Stimulated activated naive B cell treated with anti-CD40 and anti-IgM and Interleukin-4, amounts not matched to agents 10 μg/mL and 1 μg/mL and 100 μg/mL, for 72 hours (primary cell): ENCODE results near the gene PPME1.

Experiments used
- ATAC-seq, 2 donors: fragments of 150-1000 bp; cut with Tn5 transposase; replicated peaks; 2 replicates each; pipeline ENCODE4 v1.10.0; 2021; ENCODE audit warnings: moderate library complexity in 1 of 2
- DNase-seq: peaks from one replicate; pipeline ENCODE4 v3.0.0; 2021
- H3K27ac Mint-ChIP-seq: one replicate; pipeline ENCODE4 v1.8.0; 2022; ENCODE audit warnings: mild to moderate bottlenecking, mixed read lengths
- H3K27me3 Mint-ChIP-seq, 2 donors: one replicate each; pipeline ENCODE4 v1.8.0; 2022; ENCODE audit warnings: mixed read lengths in 2 of 2
- H3K36me3 Mint-ChIP-seq, 2 donors: one replicate each; pipeline ENCODE4 v1.8.0; 2022; ENCODE audit warnings: mixed read lengths in 2 of 2, mild to moderate bottlenecking in 1 of 2
- H3K4me1 Mint-ChIP-seq, 2 donors: one replicate each; pipeline ENCODE4 v1.8.0; 2022; ENCODE audit warnings: mixed read lengths in 2 of 2, mild to moderate bottlenecking in 1 of 2
- H3K4me3 Mint-ChIP-seq, 2 donors: one replicate each; pipeline ENCODE4 v1.8.0; 2022; ENCODE audit warnings: mild to moderate bottlenecking in 2 of 2, mixed read lengths in 2 of 2, moderate library complexity in 1 of 2
- H3K9me3 Mint-ChIP-seq, 2 donors: one replicate each; pipeline ENCODE4 v1.8.0; 2022; ENCODE audit warnings: mixed read lengths in 2 of 2, mild to moderate bottlenecking in 1 of 2

PPME1 gene

GRCh38 chr11:74267014-74267413 is 95.9 kb downstream of the PPME1 start:
- no peaks in the 10 kb centered on the region for H3K9me3 Mint-ChIP-seq
- no peak overlapping the region for H3K4me3 Mint-ChIP-seq
- DNase-seq: no peak
- no peak for ATAC-seq
- H3K27ac Mint-ChIP-seq: no peak overlapping the region
- no peaks in the 10 kb centered on the region for H3K36me3 Mint-ChIP-seq
- peaks cover 10 to 20% of the 10 kb centered on the region in 2 donors for H3K27me3 Mint-ChIP-seq
- no peaks in the 10 kb centered on the region for H3K4me1 Mint-ChIP-seq

DNA sequence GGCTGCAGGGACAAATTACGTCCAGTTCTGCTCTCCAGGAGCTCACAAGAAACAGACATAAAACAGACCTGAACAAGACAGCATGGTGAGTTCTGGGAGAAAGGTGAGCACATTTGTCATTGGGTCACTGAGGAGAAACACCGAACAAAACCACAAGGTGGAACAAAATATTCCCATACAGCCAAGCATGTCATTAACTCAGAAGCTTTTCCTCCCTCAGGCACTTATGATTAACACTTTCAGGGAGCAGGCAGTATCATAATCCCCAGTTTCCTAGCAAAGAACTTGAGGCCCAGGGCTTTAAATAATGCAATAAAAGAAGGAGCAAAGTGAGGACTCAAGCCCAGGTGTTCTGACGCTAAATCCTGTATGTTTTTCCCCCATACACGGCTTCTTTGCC is 97.4 kb downstream of the PPME1 start:
- Mint-ChIP-seq H3K27me3 (peaks cover 0 to 19% of the 10 kb centered on the region in 2 donors), H3K4me1 (no peaks in the 10 kb centered on the region), H3K4me3 (no peak overlapping the region), H3K9me3 (no peaks in the 10 kb centered on the region), H3K36me3 (no peaks in the 10 kb centered on the region), H3K27ac (no peak overlapping the region)
- DNase-seq: no peak
- no peak for ATAC-seq

DNA sequence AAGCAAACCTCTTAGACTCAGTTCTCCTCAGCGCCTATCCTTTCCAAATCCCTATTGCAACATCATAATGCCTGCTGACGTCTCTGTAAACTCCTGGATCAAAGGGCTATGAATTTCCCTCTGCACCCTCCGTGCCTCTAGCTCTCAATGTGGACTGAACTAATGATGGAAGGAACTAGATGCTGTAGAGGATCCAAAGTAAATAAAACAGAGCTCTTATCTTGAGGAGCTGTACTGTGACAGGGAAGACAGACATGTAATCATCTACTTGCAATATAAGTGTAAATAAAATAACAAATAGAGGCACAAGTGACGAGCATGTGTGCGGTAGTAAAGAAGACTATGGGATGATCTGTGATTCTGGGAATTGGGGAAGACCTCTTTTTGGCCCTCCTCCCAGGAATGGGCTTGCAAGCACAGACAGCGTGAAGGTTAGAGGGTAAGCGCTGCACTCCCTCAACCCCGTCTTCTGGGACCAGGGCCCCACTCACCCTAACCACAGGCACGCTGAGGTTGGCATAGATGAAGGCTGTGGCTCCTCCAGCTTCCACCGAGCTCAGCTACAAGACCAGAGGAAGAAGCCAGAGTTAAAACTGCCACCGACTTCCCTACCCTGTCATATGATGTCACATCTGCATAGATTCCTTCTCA is 98.2 kb downstream of the PPME1 start:
- ATAC-seq (no peak), DNase-seq (no peak)
- Mint-ChIP-seq H3K27ac (no peak overlapping the region), H3K4me1 (no peaks in the 10 kb centered on the region), H3K36me3 (no peaks in the 10 kb centered on the region), H3K27me3 (peaks cover 0 to 19% of the 10 kb centered on the region in 2 donors), H3K4me3 (no peak overlapping the region), H3K9me3 (no peaks in the 10 kb centered on the region)

- H3K27ac Mint-ChIP-seq: no peak overlapping the region
- ATAC-seq: no peak
- no peaks in the 10 kb centered on the region for H3K36me3 Mint-ChIP-seq
- DNase-seq: no peak
- H3K4me3 Mint-ChIP-seq: no peak overlapping the region
- peaks cover 6 to 29% of the 10 kb centered on the region in 2 donors for H3K27me3 Mint-ChIP-seq
- no peaks in the 10 kb centered on the region for H3K9me3 Mint-ChIP-seq
- H3K4me1 Mint-ChIP-seq: no peaks in the 10 kb centered on the region
These were observed 101.2 kb downstream of the PPME1 start for GRCh38 chr11:74272276-74272675.

DNA sequence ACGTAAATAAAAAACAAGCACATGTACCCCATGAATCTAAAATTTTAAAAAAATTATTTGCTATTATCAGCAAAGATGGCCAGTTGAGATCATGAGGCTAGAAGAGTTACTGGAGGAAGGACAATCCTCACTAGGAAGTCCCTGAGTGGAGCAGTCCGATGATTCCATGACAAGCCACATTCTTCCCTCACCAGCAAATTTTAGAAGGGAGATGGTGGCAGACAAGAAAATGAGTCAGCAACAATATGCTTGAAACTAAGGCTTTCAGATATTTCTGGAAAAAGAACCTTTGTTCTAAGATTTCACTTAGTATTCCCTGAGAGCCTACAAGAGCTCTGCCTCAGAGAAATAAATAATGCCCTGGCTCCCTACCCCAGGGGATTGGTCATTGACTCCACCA is 105.5 kb downstream of the PPME1 start:
- H3K36me3 Mint-ChIP-seq: no peaks in the 10 kb centered on the region
- H3K27ac Mint-ChIP-seq: no peak overlapping the region
- no peak for ATAC-seq
- H3K4me3 Mint-ChIP-seq: no peak overlapping the region
- no peak for DNase-seq
- no peaks in the 10 kb centered on the region for H3K4me1 Mint-ChIP-seq
- peaks cover 14 to 27% of the 10 kb centered on the region in 2 donors for H3K27me3 Mint-ChIP-seq
- no peaks in the 10 kb centered on the region for H3K9me3 Mint-ChIP-seq

DNA sequence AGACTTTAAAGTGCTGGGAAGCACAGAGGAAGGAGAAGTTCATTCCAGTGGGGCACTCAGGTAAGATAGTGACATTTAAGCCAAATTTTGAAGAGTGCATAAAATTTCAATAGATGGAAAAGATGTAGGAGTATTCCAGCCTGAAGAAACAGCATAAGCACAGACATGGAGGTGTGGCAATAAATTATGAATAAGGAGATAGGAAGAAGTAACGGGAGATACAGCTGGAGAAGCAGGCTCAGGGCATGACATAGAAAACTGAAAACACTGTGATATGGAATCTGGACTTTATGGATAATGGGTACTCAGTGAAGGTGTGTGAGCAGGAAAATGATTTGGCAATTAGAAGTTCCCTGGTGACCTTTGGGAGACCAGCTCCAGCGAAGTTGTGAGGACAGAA is 107.0 kb downstream of the PPME1 start:
- Mint-ChIP-seq H3K36me3 (no peaks in the 10 kb centered on the region), H3K9me3 (no peaks in the 10 kb centered on the region), H3K4me3 (no peak overlapping the region), H3K27me3 (peaks cover 14 to 21% of the 10 kb centered on the region in 2 donors), H3K4me1 (no peaks in the 10 kb centered on the region), H3K27ac (no peak overlapping the region)
- ATAC-seq (no peak), DNase-seq (no peak)

DNA sequence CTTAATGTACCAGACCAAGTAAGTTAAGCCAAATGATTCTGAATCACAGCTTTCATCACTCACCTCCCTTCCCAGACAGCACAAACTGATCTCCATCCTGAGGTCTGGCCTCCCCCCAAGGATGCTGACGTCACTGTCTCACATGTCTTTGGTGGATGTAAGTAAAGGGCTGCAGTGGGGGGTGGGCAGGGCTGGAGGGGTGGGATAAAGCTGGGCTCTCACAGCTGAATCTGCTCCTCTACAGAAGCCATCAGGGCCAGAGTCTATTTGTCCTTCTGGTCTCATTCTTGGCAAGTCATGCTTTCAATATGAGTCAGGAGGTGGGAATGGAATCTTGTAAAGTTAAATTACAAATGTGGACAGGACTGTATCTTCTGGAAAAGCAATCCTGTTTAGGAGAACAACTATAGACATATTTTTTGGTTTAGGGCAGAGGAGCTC is 107.7 kb downstream of the PPME1 start:
- Mint-ChIP-seq H3K9me3 (no peaks in the 10 kb centered on the region), H3K27ac (no peak overlapping the region), H3K36me3 (no peaks in the 10 kb centered on the region), H3K4me1 (no peaks in the 10 kb centered on the region), H3K4me3 (no peak overlapping the region), H3K27me3 (peaks cover 14 to 20% of the 10 kb centered on the region in 2 donors)
- no peak for ATAC-seq
- DNase-seq: no peak

DNA sequence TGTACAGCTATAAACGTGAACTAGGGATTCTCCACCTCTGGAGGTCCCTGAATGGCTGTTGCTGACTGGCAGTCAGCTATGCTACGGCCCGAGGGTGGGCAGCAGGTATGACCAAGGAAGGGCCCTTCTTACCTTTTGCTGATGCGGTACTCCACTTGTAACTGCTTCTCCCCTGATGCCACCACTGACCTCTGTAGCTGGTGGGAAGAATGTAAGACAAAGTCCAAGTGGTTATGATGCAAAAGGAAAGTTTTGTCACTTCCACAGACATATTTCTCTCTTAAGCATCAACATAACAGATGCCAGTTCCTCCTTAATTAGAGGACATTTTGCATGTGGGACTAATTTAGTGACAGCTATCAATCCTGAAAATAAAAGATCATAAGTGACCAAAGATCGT is 108.2 kb downstream of the PPME1 start:
- ATAC-seq (no peak), DNase-seq (no peak)
- Mint-ChIP-seq H3K9me3 (no peaks in the 10 kb centered on the region), H3K27me3 (peaks cover 14 to 20% of the 10 kb centered on the region in 2 donors), H3K27ac (no peak overlapping the region), H3K36me3 (no peaks in the 10 kb centered on the region), H3K4me3 (no peak overlapping the region), H3K4me1 (no peaks in the 10 kb centered on the region)

GRCh38 chr11:74280494-74280893 is 109.4 kb downstream of the PPME1 start:
- Mint-ChIP-seq H3K27me3 (peaks cover 15 to 20% of the 10 kb centered on the region in 2 donors), H3K27ac (no peak overlapping the region), H3K4me1 (no peaks in the 10 kb centered on the region), H3K36me3 (no peaks in the 10 kb centered on the region), H3K4me3 (no peak overlapping the region), H3K9me3 (no peaks in the 10 kb centered on the region)
- DNase-seq (no peak), ATAC-seq (no peak)

DNA sequence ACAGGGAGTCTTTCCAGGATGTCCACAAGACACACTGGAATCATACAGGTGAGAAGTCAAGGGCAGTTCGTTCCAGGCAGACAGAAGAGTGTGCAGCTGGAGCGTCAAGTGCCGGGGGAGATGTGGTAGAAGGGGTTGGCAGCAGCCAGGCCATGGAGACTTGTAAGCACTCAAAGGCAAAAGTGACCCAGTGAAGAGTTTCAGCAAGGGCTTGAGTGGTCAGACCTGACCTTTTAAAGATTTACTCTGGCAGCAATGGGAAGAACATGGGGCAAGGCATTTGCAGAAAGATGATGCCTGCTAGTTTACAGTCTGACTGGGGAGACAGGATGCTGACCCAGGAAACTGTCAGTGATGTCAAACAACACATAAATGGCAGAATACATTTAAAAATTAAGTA is 111.3 kb downstream of the PPME1 start:
- Mint-ChIP-seq H3K27ac (no peak overlapping the region), H3K4me3 (no peak overlapping the region), H3K4me1 (no peaks in the 10 kb centered on the region), H3K27me3 (peaks cover 13 to 22% of the 10 kb centered on the region in 2 donors), H3K36me3 (no peaks in the 10 kb centered on the region), H3K9me3 (no peaks in the 10 kb centered on the region)
- ATAC-seq (no peak), DNase-seq (no peak)

GRCh38 chr11:74282914-74283371 is 111.9 kb downstream of the PPME1 start:
- H3K4me3 Mint-ChIP-seq: no peak overlapping the region
- H3K27ac Mint-ChIP-seq: no peak overlapping the region
- H3K4me1 Mint-ChIP-seq: no peaks in the 10 kb centered on the region
- no peaks in the 10 kb centered on the region for H3K9me3 Mint-ChIP-seq
- no peaks in the 10 kb centered on the region for H3K36me3 Mint-ChIP-seq
- DNase-seq (no peak), ATAC-seq (no peak)
- H3K27me3 Mint-ChIP-seq: peaks cover 8 to 20% of the 10 kb centered on the region in 2 donors

DNA sequence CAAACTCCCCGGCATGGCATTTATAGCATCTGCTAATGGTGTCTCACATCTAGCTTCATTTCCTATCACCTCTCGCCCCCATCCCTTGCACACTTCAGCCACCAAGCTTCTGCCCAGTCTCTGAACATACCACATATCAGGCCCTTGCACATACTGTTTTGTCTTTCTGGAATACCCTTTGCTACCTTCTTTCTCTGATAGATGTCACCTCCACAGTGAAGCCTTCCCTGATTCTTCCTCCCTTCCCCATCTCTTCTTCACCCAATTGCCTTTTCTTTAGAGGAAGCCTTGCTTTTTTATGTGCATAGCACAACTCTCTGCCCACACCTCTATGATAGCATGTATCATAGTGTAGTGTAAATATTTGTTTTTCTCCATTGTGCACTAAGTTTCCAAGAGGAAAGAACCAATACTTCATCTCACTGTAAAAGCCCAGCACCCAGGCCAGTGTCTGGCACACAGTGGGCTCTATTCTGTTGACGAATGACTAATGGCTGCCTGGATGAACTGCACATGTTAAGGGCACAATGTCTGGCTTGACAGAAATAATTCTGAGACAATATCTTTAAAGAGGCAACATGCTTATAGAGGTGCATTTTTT is 112.6 kb downstream of the PPME1 start:
- no peak overlapping the region for H3K4me3 Mint-ChIP-seq
- H3K9me3 Mint-ChIP-seq: no peaks in the 10 kb centered on the region
- DNase-seq (no peak), ATAC-seq (no peak)
- H3K27ac Mint-ChIP-seq: no peak overlapping the region
- H3K4me1 Mint-ChIP-seq: peaks cover 0 to 5% of the 10 kb centered on the region in 2 donors
- H3K36me3 Mint-ChIP-seq: no peaks in the 10 kb centered on the region
- H3K27me3 Mint-ChIP-seq: peaks cover 4 to 18% of the 10 kb centered on the region in 2 donors

GRCh38 chr11:74284466-74284865 is 113.4 kb downstream of the PPME1 start:
- no peaks in the 10 kb centered on the region for H3K9me3 Mint-ChIP-seq
- H3K27ac Mint-ChIP-seq: no peak overlapping the region
- H3K36me3 Mint-ChIP-seq: no peaks in the 10 kb centered on the region
- DNase-seq (no peak), ATAC-seq (no peak)
- H3K4me1 Mint-ChIP-seq: peaks cover 0 to 5% of the 10 kb centered on the region in 2 donors
- H3K4me3 Mint-ChIP-seq: no peak overlapping the region
- peaks cover 4 to 18% of the 10 kb centered on the region in 2 donors for H3K27me3 Mint-ChIP-seq

DNA sequence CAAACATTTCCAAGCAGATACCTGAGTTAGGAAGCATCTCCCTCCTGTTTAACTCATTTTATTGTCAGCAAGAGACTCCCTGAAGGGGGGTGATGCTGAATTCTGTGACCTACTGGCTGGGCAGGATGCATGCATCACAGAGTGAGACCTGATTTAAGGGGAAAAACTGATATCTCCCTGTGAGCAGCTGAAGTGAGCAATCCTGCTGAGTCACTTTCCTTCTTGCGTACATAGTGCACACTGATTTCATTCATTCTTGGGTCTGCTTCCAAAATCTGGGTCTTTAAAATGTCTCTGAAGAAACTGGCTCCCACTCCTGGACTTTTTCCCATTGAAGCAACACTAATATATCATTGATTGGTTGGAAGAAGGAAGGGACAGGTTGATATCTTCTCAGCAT is 117.1 kb downstream of the PPME1 start:
- ATAC-seq: peak; percentile 60 to 86
- Mint-ChIP-seq H3K4me3 (no peak overlapping the region), H3K27ac (no peak overlapping the region)

GRCh38 chr11:74288911-74289310 is 117.8 kb downstream of the PPME1 start:
- DNase-seq (no peak), ATAC-seq (peak; percentile 41 to 65)
- H3K36me3 Mint-ChIP-seq: no peaks in the 10 kb centered on the region

More for the DNA sequence above, 117.1 kb downstream of the PPME1 start:
- Mint-ChIP-seq H3K4me1 (peaks cover 0 to 5% of the 10 kb centered on the region in 2 donors), H3K9me3 (no peaks in the 10 kb centered on the region), H3K27me3 (peaks cover 19 to 39% of the 10 kb centered on the region in 2 donors), H3K36me3 (no peaks in the 10 kb centered on the region)
- DNase-seq: no peak

More at GRCh38 chr11:74288911-74289310, 117.8 kb downstream of the PPME1 start:
- peaks cover 0 to 5% of the 10 kb centered on the region in 2 donors for H3K4me1 Mint-ChIP-seq
- no peaks in the 10 kb centered on the region for H3K9me3 Mint-ChIP-seq
- H3K4me3 Mint-ChIP-seq: no peak overlapping the region
- no peak overlapping the region for H3K27ac Mint-ChIP-seq
- H3K27me3 Mint-ChIP-seq: peaks cover 24 to 44% of the 10 kb centered on the region in 2 donors
